Neural cell (in vitro differentiated cells): Measurements from ENCODE around the gene CDC73.

ENCODE experiments used
- EP300 ChIP-seq: fragments of 450-650 bp; conservative IDR thresholded peaks from 2 replicates; pipeline ENCODE4 v1.6.1; 2014; ENCODE audit warnings: antibody characterized with exemption, mild to moderate bottlenecking, moderate library complexity; ENCODE audit not compliant: poor library complexity, severe bottlenecking
- EZH2 ChIP-seq: fragments of 200-600, 300-800 bp; shearing (Covaris generic), sonication (generic); IDR thresholded peaks from 2 replicates; pipeline ENCODE4 v1.6.1; 2014; ENCODE audit warnings: antibody characterized with exemption, low read length, borderline replicate concordance, mild to moderate bottlenecking; ENCODE audit not compliant: insufficient read depth, poor library complexity, severe bottlenecking
- MXI1 ChIP-seq: fragments of 450-650 bp; conservative IDR thresholded peaks from 2 replicates; pipeline ENCODE4 v1.6.1; 2014; ENCODE audit warnings: antibody characterized with exemption, mild to moderate bottlenecking; ENCODE audit not compliant: poor library complexity, severe bottlenecking
- POLR2AphosphoS5 ChIP-seq: IDR thresholded peaks from 2 replicates; pipeline ENCODE4 v1.6.1; 2012
- RAD21 ChIP-seq: fragments of 450-650 bp; conservative IDR thresholded peaks from 2 replicates; pipeline ENCODE4 v1.6.1; 2014; ENCODE audit warnings: antibody characterized with exemption, mild to moderate bottlenecking, moderate library complexity
- SMC3 ChIP-seq: fragments of 450-650 bp; conservative IDR thresholded peaks from 2 replicates; pipeline ENCODE4 v1.6.1; 2014; ENCODE audit warnings: antibody characterized with exemption, mild to moderate bottlenecking, moderate library complexity; ENCODE audit not compliant: poor library complexity
- TAF1 ChIP-seq: IDR thresholded peaks from 2 replicates; pipeline ENCODE4 v1.6.1; 2012; ENCODE audit warnings: low read depth
- TF ChIP-seq, protein P1 (sequence below): fragments of 450-650 bp; IDR thresholded peaks from 2 replicates; pipeline ENCODE4 v1.5.1; 2014; ENCODE audit warnings: antibody characterized with exemption, mild to moderate bottlenecking, moderate library complexity; ENCODE audit not compliant: poor library complexity, severe bottlenecking
- TF ChIP-seq, protein P2 (sequence below): IDR thresholded peaks from 2 replicates; pipeline ENCODE4 v1.6.1; 2012; ENCODE audit warnings: borderline replicate concordance

DNA sequence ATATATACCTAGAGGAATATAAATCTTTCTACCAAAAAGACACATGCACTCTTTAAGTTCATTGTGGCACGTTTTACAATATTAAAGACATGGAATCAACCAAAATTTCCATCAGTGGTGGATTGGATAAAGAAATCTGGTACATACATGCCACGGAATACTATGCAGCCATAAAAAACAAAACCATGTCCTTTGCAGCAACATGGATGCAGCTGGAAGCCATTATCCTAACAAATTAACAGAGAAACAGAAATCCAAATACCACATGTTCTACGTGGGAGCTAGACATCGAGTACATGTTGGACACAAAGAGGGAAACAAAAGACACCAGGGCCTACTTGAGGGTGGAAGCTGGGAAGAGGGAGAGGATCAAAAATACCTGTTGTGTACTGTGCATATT lies 97.6 kb downstream of the CDC73 start:
- TF ChIP-seq, protein P1, sequence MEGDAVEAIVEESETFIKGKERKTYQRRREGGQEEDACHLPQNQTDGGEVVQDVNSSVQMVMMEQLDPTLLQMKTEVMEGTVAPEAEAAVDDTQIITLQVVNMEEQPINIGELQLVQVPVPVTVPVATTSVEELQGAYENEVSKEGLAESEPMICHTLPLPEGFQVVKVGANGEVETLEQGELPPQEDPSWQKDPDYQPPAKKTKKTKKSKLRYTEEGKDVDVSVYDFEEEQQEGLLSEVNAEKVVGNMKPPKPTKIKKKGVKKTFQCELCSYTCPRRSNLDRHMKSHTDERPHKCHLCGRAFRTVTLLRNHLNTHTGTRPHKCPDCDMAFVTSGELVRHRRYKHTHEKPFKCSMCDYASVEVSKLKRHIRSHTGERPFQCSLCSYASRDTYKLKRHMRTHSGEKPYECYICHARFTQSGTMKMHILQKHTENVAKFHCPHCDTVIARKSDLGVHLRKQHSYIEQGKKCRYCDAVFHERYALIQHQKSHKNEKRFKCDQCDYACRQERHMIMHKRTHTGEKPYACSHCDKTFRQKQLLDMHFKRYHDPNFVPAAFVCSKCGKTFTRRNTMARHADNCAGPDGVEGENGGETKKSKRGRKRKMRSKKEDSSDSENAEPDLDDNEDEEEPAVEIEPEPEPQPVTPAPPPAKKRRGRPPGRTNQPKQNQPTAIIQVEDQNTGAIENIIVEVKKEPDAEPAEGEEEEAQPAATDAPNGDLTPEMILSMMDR: no peak
- TF ChIP-seq POLR2AphosphoS5 (no peak), MXI1 (no peak), TAF1 (no peak), SMC3 (no peak), EP300 (no peak), RAD21 (no peak), EZH2 (no peak)
- TF ChIP-seq, protein P2, sequence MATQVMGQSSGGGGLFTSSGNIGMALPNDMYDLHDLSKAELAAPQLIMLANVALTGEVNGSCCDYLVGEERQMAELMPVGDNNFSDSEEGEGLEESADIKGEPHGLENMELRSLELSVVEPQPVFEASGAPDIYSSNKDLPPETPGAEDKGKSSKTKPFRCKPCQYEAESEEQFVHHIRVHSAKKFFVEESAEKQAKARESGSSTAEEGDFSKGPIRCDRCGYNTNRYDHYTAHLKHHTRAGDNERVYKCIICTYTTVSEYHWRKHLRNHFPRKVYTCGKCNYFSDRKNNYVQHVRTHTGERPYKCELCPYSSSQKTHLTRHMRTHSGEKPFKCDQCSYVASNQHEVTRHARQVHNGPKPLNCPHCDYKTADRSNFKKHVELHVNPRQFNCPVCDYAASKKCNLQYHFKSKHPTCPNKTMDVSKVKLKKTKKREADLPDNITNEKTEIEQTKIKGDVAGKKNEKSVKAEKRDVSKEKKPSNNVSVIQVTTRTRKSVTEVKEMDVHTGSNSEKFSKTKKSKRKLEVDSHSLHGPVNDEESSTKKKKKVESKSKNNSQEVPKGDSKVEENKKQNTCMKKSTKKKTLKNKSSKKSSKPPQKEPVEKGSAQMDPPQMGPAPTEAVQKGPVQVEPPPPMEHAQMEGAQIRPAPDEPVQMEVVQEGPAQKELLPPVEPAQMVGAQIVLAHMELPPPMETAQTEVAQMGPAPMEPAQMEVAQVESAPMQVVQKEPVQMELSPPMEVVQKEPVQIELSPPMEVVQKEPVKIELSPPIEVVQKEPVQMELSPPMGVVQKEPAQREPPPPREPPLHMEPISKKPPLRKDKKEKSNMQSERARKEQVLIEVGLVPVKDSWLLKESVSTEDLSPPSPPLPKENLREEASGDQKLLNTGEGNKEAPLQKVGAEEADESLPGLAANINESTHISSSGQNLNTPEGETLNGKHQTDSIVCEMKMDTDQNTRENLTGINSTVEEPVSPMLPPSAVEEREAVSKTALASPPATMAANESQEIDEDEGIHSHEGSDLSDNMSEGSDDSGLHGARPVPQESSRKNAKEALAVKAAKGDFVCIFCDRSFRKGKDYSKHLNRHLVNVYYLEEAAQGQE: no peak
